ENCODE data around the gene OSBPL2. TPM values are rescaled to one million over a fixed set of nuclear protein-coding genes. Genes with fewer than 3 reads are reported as not detected.

Gene OSBPL2
- total RNA-seq, 1 experiment from 2014 or later, result 115 TPM

- no peak for TF ChIP-seq CTCF (IDR thresholded peaks at IDR 0.05; ENCODE audit: unreplicated experiment)
- H3K9me3 Mint-ChIP-seq (ENCODE audit: low read depth, unreplicated experiment), result no peaks in the 10 kb centered on the region
- CTCF ChIA-PET, result interaction anchor here (0.6 kb wide), 1 partner anchor 168 kb away, joined by 4 read pairs; no protein-coding TSS in a partner anchor
- DNase-seq, result no peak
- H3K27me3 Mint-ChIP-seq (ENCODE audit: unreplicated experiment), result no peaks in the 10 kb centered on the region
- peaks cover 77% of the 10 kb centered on the region for H3K36me3 Mint-ChIP-seq (ENCODE audit: insufficient read depth, unreplicated experiment)
- H3K4me3 Mint-ChIP-seq (ENCODE audit: low read depth, unreplicated experiment), result no peak overlapping the region
- intact Hi-C loops (cut with micrococcal nuclease; ENCODE audit: unreplicated experiment), result no loop called here
- BruUV-seq (replicated peaks), result no TSS peak
- H3K27ac Mint-ChIP-seq (ENCODE audit: unreplicated experiment), result no peak overlapping the region
- H3K4me1 Mint-ChIP-seq (ENCODE audit: low read depth, unreplicated experiment), result no peaks in the 10 kb centered on the region
Measured at GRCh38 chr20:62196286-62196685, 42.0 kb upstream of the OSBPL2 start.

GRCh38 chr20:62197311-62197710 is 41.0 kb upstream of the OSBPL2 start:
- H3K36me3 Mint-ChIP-seq (ENCODE audit: insufficient read depth, unreplicated experiment), result peaks cover 84% of the 10 kb centered on the region
- intact Hi-C loops (cut with micrococcal nuclease; ENCODE audit: unreplicated experiment), result no loop called here
- no TSS peak for BruUV-seq (replicated peaks)
- no peak overlapping the region for H3K27ac Mint-ChIP-seq (ENCODE audit: unreplicated experiment)
- TF ChIP-seq CTCF (IDR thresholded peaks at IDR 0.05; ENCODE audit: unreplicated experiment), result no peak
- DNase-seq, result no peak
- CTCF ChIA-PET, result no interaction called here
- no peaks in the 10 kb centered on the region for H3K9me3 Mint-ChIP-seq (ENCODE audit: low read depth, unreplicated experiment)
- no peaks in the 10 kb centered on the region for H3K4me1 Mint-ChIP-seq (ENCODE audit: low read depth, unreplicated experiment)
- H3K4me3 Mint-ChIP-seq (ENCODE audit: low read depth, unreplicated experiment), result no peak overlapping the region
- H3K27me3 Mint-ChIP-seq (ENCODE audit: unreplicated experiment), result no peaks in the 10 kb centered on the region

GRCh38 chr20:62197801-62198200 is 40.5 kb upstream of the OSBPL2 start:
- Mint-ChIP-seq H3K27me3 (ENCODE audit: unreplicated experiment) (no peaks in the 10 kb centered on the region), H3K4me1 (ENCODE audit: low read depth, unreplicated experiment) (no peaks in the 10 kb centered on the region), H3K36me3 (ENCODE audit: insufficient read depth, unreplicated experiment) (peaks cover 88% of the 10 kb centered on the region), H3K27ac (ENCODE audit: unreplicated experiment) (no peak overlapping the region), H3K9me3 (ENCODE audit: low read depth, unreplicated experiment) (no peaks in the 10 kb centered on the region), H3K4me3 (ENCODE audit: low read depth, unreplicated experiment) (no peak overlapping the region)
- CTCF ChIA-PET, result no interaction called here
- no TSS peak for BruUV-seq (replicated peaks)
- no peak for TF ChIP-seq CTCF (IDR thresholded peaks at IDR 0.05; ENCODE audit: unreplicated experiment)
- DNase-seq, result no peak
- intact Hi-C loops (cut with micrococcal nuclease; ENCODE audit: unreplicated experiment), result no loop called here

- Mint-ChIP-seq H3K4me1 (ENCODE audit: low read depth, unreplicated experiment) (no peaks in the 10 kb centered on the region), H3K27ac (ENCODE audit: unreplicated experiment) (no peak overlapping the region), H3K9me3 (ENCODE audit: low read depth, unreplicated experiment) (no peaks in the 10 kb centered on the region), H3K36me3 (ENCODE audit: insufficient read depth, unreplicated experiment) (peaks cover 86% of the 10 kb centered on the region), H3K4me3 (ENCODE audit: low read depth, unreplicated experiment) (no peak overlapping the region), H3K27me3 (ENCODE audit: unreplicated experiment) (no peaks in the 10 kb centered on the region)
- intact Hi-C loops (cut with micrococcal nuclease; ENCODE audit: unreplicated experiment), result no loop called here
- no TSS peak for BruUV-seq (replicated peaks)
- TF ChIP-seq CTCF (IDR thresholded peaks at IDR 0.05; ENCODE audit: unreplicated experiment), result no peak
- no peak for DNase-seq
- CTCF ChIA-PET, result no interaction called here
Measured at GRCh38 chr20:62198496-62198895, 39.8 kb upstream of the OSBPL2 start.

All from Calu3 (cell line).